Endodermal cell (in vitro differentiated cells): ENCODE results near the gene MAST1. TPM values are rescaled to one million over a fixed set of nuclear protein-coding genes. Genes with fewer than 3 reads are reported as not detected.

Source experiments
- DNase-seq: peaks from one replicate; pipeline ENCODE4 v3.0.0-alpha.2; 2017
- H3K27ac ChIP-seq: 2 replicates; pipeline ENCODE4 v1.5.1; 2013; ENCODE audit warnings: mild to moderate bottlenecking, low read depth, low read length, moderate library complexity
- H3K27me3 ChIP-seq: 2 replicates; pipeline ENCODE4 v1.6.1; 2013; ENCODE audit warnings: mild to moderate bottlenecking, low read length, moderate library complexity; ENCODE audit not compliant: insufficient read depth, control insufficient read depth, poor library complexity, severe bottlenecking
- H3K36me3 ChIP-seq: 2 replicates; pipeline ENCODE4 v1.7.0; 2013; ENCODE audit warnings: mild to moderate bottlenecking, low read length, moderate library complexity; ENCODE audit not compliant: control insufficient read depth, insufficient read depth
- H3K4me1 ChIP-seq: one replicate; pipeline ENCODE4 v1.7.0; 2013; ENCODE audit warnings: low read length; ENCODE audit not compliant: control insufficient read depth, insufficient read depth
- H3K4me3 ChIP-seq: 2 replicates; pipeline ENCODE4 v1.5.1; 2013; ENCODE audit warnings: mild to moderate bottlenecking, low read length, moderate library complexity
- H3K9ac ChIP-seq: 2 replicates; pipeline ENCODE4 v1.6.1; 2013; ENCODE audit warnings: mild to moderate bottlenecking, low read length, moderate library complexity; ENCODE audit not compliant: poor library complexity, severe bottlenecking; ENCODE audit errors: extremely low read depth
- H3K9me3 ChIP-seq: 2 replicates; pipeline ENCODE4 v1.6.1; 2013; ENCODE audit warnings: mild to moderate bottlenecking, low read length, moderate library complexity; ENCODE audit not compliant: control insufficient read depth
- H3K27ac Mint-ChIP-seq: 2 replicates; pipeline ENCODE4 v1.8.0; 2020; ENCODE audit warnings: mixed read lengths
- H3K27me3 Mint-ChIP-seq: 2 replicates; pipeline ENCODE4 v1.8.0; 2021; ENCODE audit warnings: mild to moderate bottlenecking, mixed read lengths; ENCODE audit not compliant: insufficient read depth
- H3K36me3 Mint-ChIP-seq: 2 replicates; pipeline ENCODE4 v1.8.0; 2020; ENCODE audit warnings: low read depth, mixed read lengths
- H3K4me1 Mint-ChIP-seq: 2 replicates; pipeline ENCODE4 v1.8.0; 2020; ENCODE audit warnings: mixed read lengths
- H3K4me3 Mint-ChIP-seq: 2 replicates; pipeline ENCODE4 v1.8.0; 2020; ENCODE audit warnings: mild to moderate bottlenecking, moderate library complexity, mixed read lengths
- H3K9me3 Mint-ChIP-seq: 2 replicates; pipeline ENCODE4 v1.8.0; 2020; ENCODE audit warnings: mild to moderate bottlenecking, mixed read lengths
- WGBS, 2 experiments: methylation state at CpG; one replicate each; pipeline versions ENCODE4 v1.1.5 to v1.1.7; 2013; ENCODE audit warnings: missing lambda C conversion rate in 2 of 2, mixed read lengths in 1 of 2; ENCODE audit not compliant: insufficient coverage in 1 of 2, insufficient read length in 1 of 2; 5-methylcytosine and 5-hydroxymethylcytosine counted together
- total RNA-seq, 2 donors: library from RNA; stranded (reverse); fragmentation: NEBNext Ultra II Directional in 1 of 2; extraction: Animal tissue kit (Norgen Biotek cat#: 25700) in 1 of 2; gene quantifications; 2 replicates in 1 of 2; 3 replicates in 1 of 2; pipeline ENCODE4 v1.2.1, GENCODE V29; 2021
- TF ChIP-seq, protein P1 (sequence below): fragments of 200-600 bp; sonication (generic); conservative IDR thresholded peaks from 2 replicates; pipeline ENCODE4 v1.5.0; 2021; ENCODE audit warnings: antibody characterized with exemption, mild to moderate bottlenecking

The MAST1 gene
- total RNA-seq, 2 donors from 2014 or later, result 6.9 to 18.5 TPM

DNA sequence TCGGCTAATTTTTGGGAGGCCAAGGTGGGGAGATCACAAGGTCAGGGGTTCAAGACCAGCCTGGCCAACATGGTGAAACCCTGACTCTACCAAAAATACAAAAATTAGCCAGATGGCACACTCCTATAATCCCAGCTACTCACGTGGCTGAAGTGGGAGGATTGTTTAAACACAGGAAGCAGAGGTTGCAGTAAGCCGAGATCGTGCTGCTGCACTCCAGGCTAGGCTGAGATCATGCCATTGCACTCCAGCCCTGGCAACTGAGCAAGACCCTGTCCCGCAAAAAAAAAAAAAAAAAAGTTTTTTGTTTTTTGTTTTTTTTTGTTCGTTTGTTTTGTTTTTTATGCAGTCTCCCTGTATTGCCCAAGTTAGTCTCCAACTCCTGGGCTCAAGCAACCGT is 21.2 kb downstream of the MAST1 start:
- Histone ChIP-seq H3K4me3 (no peak overlapping the region), H3K9ac (no peak overlapping the region), H3K36me3 (no peaks in the 10 kb centered on the region), H3K27me3 (no peaks in the 10 kb centered on the region), H3K4me1 (no peaks in the 10 kb centered on the region), H3K9me3 (no peaks in the 10 kb centered on the region), H3K27ac (no peak overlapping the region)
- no peak overlapping the region for H3K27ac Mint-ChIP-seq
- no peak overlapping the region for H3K4me3 Mint-ChIP-seq
- peaks cover 6% of the 10 kb centered on the region for H3K27me3 Mint-ChIP-seq
- TF ChIP-seq, protein P1, sequence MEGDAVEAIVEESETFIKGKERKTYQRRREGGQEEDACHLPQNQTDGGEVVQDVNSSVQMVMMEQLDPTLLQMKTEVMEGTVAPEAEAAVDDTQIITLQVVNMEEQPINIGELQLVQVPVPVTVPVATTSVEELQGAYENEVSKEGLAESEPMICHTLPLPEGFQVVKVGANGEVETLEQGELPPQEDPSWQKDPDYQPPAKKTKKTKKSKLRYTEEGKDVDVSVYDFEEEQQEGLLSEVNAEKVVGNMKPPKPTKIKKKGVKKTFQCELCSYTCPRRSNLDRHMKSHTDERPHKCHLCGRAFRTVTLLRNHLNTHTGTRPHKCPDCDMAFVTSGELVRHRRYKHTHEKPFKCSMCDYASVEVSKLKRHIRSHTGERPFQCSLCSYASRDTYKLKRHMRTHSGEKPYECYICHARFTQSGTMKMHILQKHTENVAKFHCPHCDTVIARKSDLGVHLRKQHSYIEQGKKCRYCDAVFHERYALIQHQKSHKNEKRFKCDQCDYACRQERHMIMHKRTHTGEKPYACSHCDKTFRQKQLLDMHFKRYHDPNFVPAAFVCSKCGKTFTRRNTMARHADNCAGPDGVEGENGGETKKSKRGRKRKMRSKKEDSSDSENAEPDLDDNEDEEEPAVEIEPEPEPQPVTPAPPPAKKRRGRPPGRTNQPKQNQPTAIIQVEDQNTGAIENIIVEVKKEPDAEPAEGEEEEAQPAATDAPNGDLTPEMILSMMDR, result no peak
- DNase-seq, result no peak
- H3K36me3 Mint-ChIP-seq, result peaks cover 6% of the 10 kb centered on the region
- no peaks in the 10 kb centered on the region for H3K4me1 Mint-ChIP-seq
- 90 to 95% methylated on average over 4 to 7 of the region's 7 CpGs for WGBS, 2 experiments
- peaks cover 3% of the 10 kb centered on the region for H3K9me3 Mint-ChIP-seq

DNA sequence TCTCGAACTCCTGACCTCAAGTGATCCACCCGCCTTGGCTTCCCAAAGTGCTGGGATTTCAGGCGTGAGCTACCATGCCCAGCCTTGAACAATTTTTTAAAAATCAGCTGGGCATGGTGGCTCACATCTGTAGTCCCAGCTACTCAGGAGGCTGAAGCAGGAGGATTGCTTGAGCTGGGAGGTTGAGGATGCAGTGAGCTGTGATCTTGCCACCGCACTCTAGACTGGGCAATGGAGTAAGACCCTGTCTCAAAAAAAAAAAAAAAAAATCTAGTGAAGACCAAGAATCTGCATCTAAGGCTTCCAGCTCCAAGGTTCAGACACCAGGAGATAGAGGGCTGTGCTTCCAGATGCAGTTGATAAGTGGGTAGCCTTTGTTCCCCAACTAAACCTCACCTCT is 25.8 kb downstream of the MAST1 start:
- no peak overlapping the region for H3K4me3 Mint-ChIP-seq
- no peaks in the 10 kb centered on the region for H3K27me3 ChIP-seq
- no peaks in the 10 kb centered on the region for H3K9me3 ChIP-seq
- no peak overlapping the region for H3K9ac ChIP-seq
- peaks cover 7% of the 10 kb centered on the region for H3K27me3 Mint-ChIP-seq
- 92 to 100% methylated on average over 3 to 4 of the region's 4 CpGs for WGBS, 2 experiments
- H3K9me3 Mint-ChIP-seq, result no peaks in the 10 kb centered on the region
- H3K27ac ChIP-seq, result no peak overlapping the region
- no peaks in the 10 kb centered on the region for H3K36me3 ChIP-seq
- TF ChIP-seq, protein P1, result no peak
- no peak overlapping the region for H3K4me3 ChIP-seq
- H3K27ac Mint-ChIP-seq, result no peak overlapping the region
- no peaks in the 10 kb centered on the region for H3K4me1 ChIP-seq
- no peak for DNase-seq
- peaks cover 2% of the 10 kb centered on the region for H3K36me3 Mint-ChIP-seq
- peaks cover 5% of the 10 kb centered on the region for H3K4me1 Mint-ChIP-seq

DNA sequence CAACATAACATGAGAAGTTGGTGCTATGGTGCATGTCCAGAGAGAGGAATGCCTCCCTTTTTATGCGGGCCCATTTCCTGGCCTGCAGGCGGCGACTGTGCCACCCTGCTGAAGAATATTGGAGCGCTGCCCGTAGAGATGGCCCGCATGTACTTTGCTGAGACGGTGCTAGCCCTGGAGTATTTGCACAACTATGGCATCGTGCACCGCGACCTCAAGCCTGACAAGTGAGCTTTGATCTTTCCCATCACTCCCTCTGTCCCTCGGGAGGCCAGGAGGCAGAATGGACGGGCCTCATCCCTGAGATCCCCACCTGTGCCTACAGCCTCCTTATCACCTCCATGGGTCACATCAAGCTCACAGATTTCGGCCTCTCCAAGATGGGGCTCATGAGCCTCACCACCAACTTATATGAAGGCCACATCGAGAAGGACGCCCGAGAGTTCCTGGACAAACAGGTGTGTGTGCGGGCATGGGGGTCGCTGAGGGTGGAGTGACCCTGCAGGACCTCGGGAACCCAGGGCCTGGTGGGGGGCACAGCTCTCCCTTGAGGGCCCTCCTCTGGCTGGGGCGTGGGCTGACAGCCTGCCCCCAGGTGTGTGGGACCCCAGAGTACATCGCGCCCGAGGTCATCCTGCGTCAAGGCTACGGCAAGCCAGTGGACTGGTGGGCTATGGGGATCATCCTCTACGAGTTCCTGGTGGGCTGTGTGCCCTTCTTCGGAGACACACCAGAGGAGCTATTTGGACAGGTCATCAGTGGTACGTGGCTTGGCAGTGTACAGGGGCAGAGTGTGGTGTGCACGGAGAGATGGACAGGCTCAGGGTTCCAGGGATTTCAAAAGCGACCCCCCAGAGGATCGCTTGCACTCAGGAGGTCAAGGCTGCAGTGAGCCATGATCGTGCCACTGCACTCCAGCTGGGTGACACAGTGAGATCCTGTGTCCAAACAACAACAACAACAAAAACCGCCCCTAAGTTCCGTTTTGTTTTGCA is 26.7 kb downstream of the MAST1 start:
- no peak overlapping the region for H3K27ac ChIP-seq
- Mint-ChIP-seq H3K4me1 (peaks cover 5% of the 10 kb centered on the region), H3K9me3 (no peaks in the 10 kb centered on the region), H3K27ac (no peak overlapping the region), H3K4me3 (no peak overlapping the region), H3K27me3 (peaks cover 7% of the 10 kb centered on the region), H3K36me3 (peaks cover 4% of the 10 kb centered on the region)
- 90 to 93% methylated on average over 27 to 34 of the region's 34 CpGs for WGBS, 2 experiments
- no peak overlapping the region for H3K4me3 ChIP-seq
- no peak for DNase-seq
- H3K9ac ChIP-seq, result no peak overlapping the region
- TF ChIP-seq, protein P1, result peak; percentile 17
- no peaks in the 10 kb centered on the region for H3K4me1 ChIP-seq
- no peaks in the 10 kb centered on the region for H3K27me3 ChIP-seq
- no peaks in the 10 kb centered on the region for H3K9me3 ChIP-seq
- H3K36me3 ChIP-seq, result no peaks in the 10 kb centered on the region
